Body of pancreas (tissue), 4 donors: ENCODE measurements around the gene WFIKKN1. TPM values are rescaled to one million over a fixed set of nuclear protein-coding genes. Genes with fewer than 3 reads are reported as not detected.
A peak's percentile ranks its signal among the peaks of the same experiment; 100 is the strongest.

Experiments used
- ATAC-seq: fragments of 150-250 bp; one replicate; pipeline ENCODE4 v1.9.1; 2016
- DNase-seq, 4 donors: peaks; one replicate each; pipeline ENCODE4 v3.0.0-alpha.2; 2019
- H3K27ac ChIP-seq, 4 donors: fragments of 200-600 bp; sonication (generic); 1 replicate in 3 of 4; 2 replicates in 1 of 4; pipeline versions ENCODE4 v1.5.1 to v1.6.1; 2016 to 2019; ENCODE audit warnings: mild to moderate bottlenecking in 1 of 4, mixed read lengths in 1 of 4, moderate library complexity in 1 of 4
- H3K27me3 ChIP-seq, 2 donors: fragments of 200-600 bp; sonication (generic); one replicate each; pipeline ENCODE4 v1.6.0; 2016; ENCODE audit warnings: mild to moderate bottlenecking in 1 of 2
- H3K36me3 ChIP-seq, 2 donors: fragments of 200-600 bp; sonication (generic); replicated peaks in 1 of 2; 2 replicates each; pipeline ENCODE4 v1.5.1; 2016; ENCODE audit warnings: low read depth in 2 of 2; ENCODE audit not compliant: insufficient read depth in 1 of 2
- H3K4me1 ChIP-seq: fragments of 200-600 bp; sonication (generic); one replicate; pipeline ENCODE4 v1.6.0; 2016
- H3K4me3 ChIP-seq, 2 donors: fragments of 200-600 bp; sonication (generic); 1 replicate in 1 of 2; 2 replicates in 1 of 2; pipeline ENCODE4 v1.5.1; 2016 to 2019
- H3K9me3 ChIP-seq, 3 donors: fragments of 200-600 bp; sonication (generic); 1 replicate in 2 of 3; 2 replicates in 1 of 3; pipeline ENCODE4 v1.5.1; 2016
- CTCF ChIP-seq, 7 experiments: fragments of 450-650 bp in 4 of 7; fragments of 200-600 bp in 3 of 7; sonication (generic) in 3 of 7; IDR thresholded peaks; one replicate each; pipeline ENCODE4 v1.5.1; 2016 to 2019; ENCODE audit warnings: antibody characterized with exemption in 7 of 7
- POLR2A ChIP-seq, 3 donors: fragments of 450-650 bp; IDR thresholded peaks; one replicate each; pipeline ENCODE4 v1.6.1; 2016; ENCODE audit warnings: antibody characterized with exemption in 3 of 3, mild to moderate bottlenecking in 2 of 3
- WGBS, 2 donors: methylation state at CpG; one replicate each; pipeline ENCODE4 v1.1.5; 2017; 5-methylcytosine and 5-hydroxymethylcytosine counted together
- intact Hi-C: fragments of 100-400 bp; cut with DNase I; formaldehyde crosslinking; loops from one replicate; pipeline ENCODE4 v1.15.1; 2023
- total RNA-seq, 2 donors: library from RNA; depleted of rRNA; stranded (reverse); fragments of >200 nt; gene quantifications; one replicate each; pipeline ENCODE4 v1.1.0, GENCODE V29; 2016

Gene WFIKKN1
- total RNA-seq, 2 donors from 2014 or later = 3.9 to 5.6 TPM

GRCh38 chr16:637081-638018 lies 6.6 kb downstream of the WFIKKN1 start:
- Histone ChIP-seq H3K9me3 (no peaks in the 10 kb centered on the region), H3K4me3 (peak overlapping the region; percentile 36 to 37), H3K27ac (peak overlapping the region; percentile 90 to 96 (median 94)), H3K4me1 (peaks cover 41% of the 10 kb centered on the region), H3K36me3 (no peaks in the 10 kb centered on the region), H3K27me3 (no peaks in the 10 kb centered on the region)
- intact Hi-C loops = no loop called here
- DNase-seq (peak; percentile 90 to 94 (median 92)), ATAC-seq (peak; percentile 78)
- WGBS, 2 donors = 29 to 77% methylated on average over 10 to 27 of the region's 53 CpGs
- TF ChIP-seq CTCF (IDR thresholded peaks at IDR 0.05) (no peak), POLR2A (IDR thresholded peaks at IDR 0.05) (no peak)

GRCh38 chr16:638034-638543 lies 7.3 kb downstream of the WFIKKN1 start:
- no peak for ATAC-seq
- Histone ChIP-seq H3K27ac (peak overlapping the region; percentile 90 to 96 (median 94)), H3K4me1 (peaks cover 48% of the 10 kb centered on the region), H3K9me3 (no peaks in the 10 kb centered on the region), H3K36me3 (no peaks in the 10 kb centered on the region), H3K4me3 (no peak overlapping the region), H3K27me3 (no peaks in the 10 kb centered on the region)
- TF ChIP-seq POLR2A (IDR thresholded peaks at IDR 0.05) = no peak
- no peak for TF ChIP-seq CTCF (IDR thresholded peaks at IDR 0.05)
- intact Hi-C loops = no loop called here
- DNase-seq = peak in 3 of 4 donors; percentile 41 to 67 (median 56)
- 74 to 82% methylated on average over 6 to 12 of the region's 15 CpGs for WGBS, 2 donors

GRCh38 chr16:638836-639235 lies 8.1 kb downstream of the WFIKKN1 start:
- Histone ChIP-seq H3K27me3 (no peaks in the 10 kb centered on the region), H3K9me3 (no peaks in the 10 kb centered on the region), H3K4me3 (no peak overlapping the region), H3K36me3 (no peaks in the 10 kb centered on the region), H3K27ac (peak overlapping the region; percentile 39 to 96 (median 92)), H3K4me1 (peaks cover 56% of the 10 kb centered on the region)
- no peak for DNase-seq
- no peak for ATAC-seq
- intact Hi-C loops = no loop called here
- 75 to 81% methylated on average over 4 to 9 of the region's 9 CpGs for WGBS, 2 donors
- TF ChIP-seq POLR2A (IDR thresholded peaks at IDR 0.05) (no peak), CTCF (IDR thresholded peaks at IDR 0.05) (no peak)

GRCh38 chr16:640614-641013 lies 9.8 kb downstream of the WFIKKN1 start:
- Histone ChIP-seq H3K27me3 (no peaks in the 10 kb centered on the region), H3K4me3 (no peak overlapping the region), H3K27ac (peak overlapping the region in 3 of 4 donors; percentile 89 to 97 (median 93)), H3K4me1 (peaks cover 63% of the 10 kb centered on the region), H3K9me3 (no peaks in the 10 kb centered on the region), H3K36me3 (no peaks in the 10 kb centered on the region)
- WGBS, 2 donors = 100% methylated on average over 4 of the region's 5 CpGs; no CpG with 5 or more reads in 1 of the 2 donors
- no peak for DNase-seq
- intact Hi-C loops = no loop called here
- no peak for TF ChIP-seq CTCF (IDR thresholded peaks at IDR 0.05)
- no peak for TF ChIP-seq POLR2A (IDR thresholded peaks at IDR 0.05)
- no peak for ATAC-seq
